Activated effector memory CD4-positive, alpha-beta T cell treated with Interleukin-2 at 50 U/mL for 16 hours (primary cell): ENCODE results near the gene AP3D1.

Experiments
- DNase-seq: peaks from one replicate; pipeline ENCODE4 v3.0.0-alpha.2; 2020

Gene AP3D1

GRCh38 chr19:2180881-2181632 is 29.7 kb upstream of the AP3D1 start:
- DNase-seq, result no peak

GRCh38 chr19:2180114-2180513 is 28.7 kb upstream of the AP3D1 start:
- no peak for DNase-seq

GRCh38 chr19:2179095-2179494 is 27.7 kb upstream of the AP3D1 start:
- DNase-seq, result no peak

GRCh38 chr19:2176337-2176994 is 25.1 kb upstream of the AP3D1 start:
- no peak for DNase-seq

- no peak for DNase-seq
Measured at GRCh38 chr19:2175742-2176141, 24.4 kb upstream of the AP3D1 start.

GRCh38 chr19:2173767-2174577 is 22.6 kb upstream of the AP3D1 start:
- no peak for DNase-seq

GRCh38 chr19:2173388-2173766 is 22.0 kb upstream of the AP3D1 start:
- no peak for DNase-seq

GRCh38 chr19:2171349-2172145 is 20.2 kb upstream of the AP3D1 start:
- DNase-seq, result peak; percentile 56

GRCh38 chr19:2170987-2171348 is 19.6 kb upstream of the AP3D1 start:
- no peak for DNase-seq

GRCh38 chr19:2170219-2170618 is 18.9 kb upstream of the AP3D1 start:
- no peak for DNase-seq

- peak; percentile 19 for DNase-seq
Measured at GRCh38 chr19:2168619-2169424, 17.5 kb upstream of the AP3D1 start.

GRCh38 chr19:2167896-2168618 is 16.7 kb upstream of the AP3D1 start:
- no peak for DNase-seq

GRCh38 chr19:2166741-2167738 is 15.7 kb upstream of the AP3D1 start:
- DNase-seq, result no peak

- DNase-seq, result no peak
Measured at GRCh38 chr19:2164020-2164998, 12.9 kb upstream of the AP3D1 start.

GRCh38 chr19:2160379-2160778 is 9.0 kb upstream of the AP3D1 start:
- no peak for DNase-seq

GRCh38 chr19:2157452-2157851 is 6.1 kb upstream of the AP3D1 start:
- DNase-seq, result no peak

GRCh38 chr19:2154587-2155075 is 3.3 kb upstream of the AP3D1 start:
- DNase-seq, result no peak

GRCh38 chr19:2150794-2151338 is 500 bp downstream of the AP3D1 start:
- DNase-seq, result no peak
